Activated CD8-positive, alpha-beta memory T cell treated with anti-CD3 and anti-CD28 coated beads for 1 hour (primary cell): Measurements from ENCODE around the gene SLC39A7.

Experiments
- DNase-seq, 2 donors: peaks; one replicate each; pipeline ENCODE4 v3.0.0-alpha.2; 2020; ENCODE audit warnings: low read depth in 1 of 2; ENCODE audit errors: extremely low read depth in 1 of 2

The SLC39A7 gene

GRCh38 chr6:33200219-33201146 is at the start of gene SLC39A7, which contains the start of gene RXRB:
SLC39A7 (plus strand) TSS chr6:33200867; CDS start chr6:33201246, 379 bp downstream.
RXRB (minus strand) TSS chr6:33200665; CDS start chr6:33200476, 189 bp downstream.
- DNase-seq: peak; percentile 98 to 99

DNA sequence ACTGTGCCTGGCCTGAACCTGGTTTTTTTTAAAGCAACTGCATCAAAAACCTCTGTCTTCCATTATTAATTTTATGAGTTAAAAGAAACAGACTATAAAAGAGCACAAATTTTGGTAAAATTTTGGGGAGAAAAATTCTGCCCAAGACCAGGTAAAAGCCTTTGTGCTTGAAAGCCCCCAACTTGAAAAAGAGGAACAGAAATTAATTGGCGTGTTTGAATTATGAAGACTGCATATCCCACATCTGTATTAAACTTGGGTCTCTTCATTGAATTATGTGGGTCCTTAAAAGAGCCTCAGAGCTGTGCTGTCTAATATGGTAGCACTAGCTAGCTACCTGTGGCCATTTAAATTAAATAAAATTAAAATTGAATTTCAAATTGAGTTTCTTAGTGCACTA is 49.6 kb upstream of the SLC39A7 start:
- no peak for DNase-seq

GRCh38 chr6:33154349-33154748 is 46.3 kb upstream of the SLC39A7 start:
- DNase-seq: no peak

GRCh38 chr6:33156561-33156960 is 44.1 kb upstream of the SLC39A7 start:
- DNase-seq: no peak

DNA sequence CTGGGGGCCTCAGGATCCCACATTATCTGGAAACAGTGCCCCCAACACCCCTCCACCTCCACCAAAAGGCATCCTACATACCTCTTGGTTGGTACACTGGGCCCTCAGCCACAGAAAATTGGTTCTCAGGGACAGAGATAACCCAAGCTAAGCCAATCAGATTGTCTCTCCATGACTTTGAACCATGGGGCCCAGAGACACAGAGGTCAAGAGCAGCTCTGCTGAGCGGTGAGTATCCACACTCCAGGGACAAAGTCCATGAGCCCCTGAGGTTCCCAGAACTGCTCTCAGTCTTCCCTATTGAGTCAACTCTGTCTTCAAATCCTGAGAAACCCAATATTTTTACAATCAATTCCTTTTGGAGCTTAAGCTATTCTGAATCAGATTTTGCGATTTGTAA is 43.7 kb upstream of the SLC39A7 start:
- no peak for DNase-seq

DNA sequence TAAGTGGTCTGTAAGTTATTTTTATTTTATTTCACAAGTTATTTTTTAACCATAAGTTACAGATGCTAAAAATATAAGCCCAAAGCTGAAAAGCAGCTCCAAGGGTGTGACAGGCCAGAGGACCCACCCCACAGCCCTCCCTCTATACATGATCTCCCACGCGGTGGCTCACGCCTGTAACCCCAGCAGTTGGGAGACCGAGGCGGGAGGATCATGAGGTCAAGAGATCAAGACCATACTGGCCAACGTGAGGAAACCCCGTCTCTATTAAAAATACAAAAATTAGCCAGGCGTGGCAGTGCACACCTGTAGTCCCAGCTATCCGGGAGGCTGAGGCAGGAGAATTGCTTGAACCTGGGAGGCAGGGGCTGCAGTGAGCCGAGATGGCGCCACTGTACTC is 40.6 kb upstream of the SLC39A7 start:
- no peak for DNase-seq

DNA sequence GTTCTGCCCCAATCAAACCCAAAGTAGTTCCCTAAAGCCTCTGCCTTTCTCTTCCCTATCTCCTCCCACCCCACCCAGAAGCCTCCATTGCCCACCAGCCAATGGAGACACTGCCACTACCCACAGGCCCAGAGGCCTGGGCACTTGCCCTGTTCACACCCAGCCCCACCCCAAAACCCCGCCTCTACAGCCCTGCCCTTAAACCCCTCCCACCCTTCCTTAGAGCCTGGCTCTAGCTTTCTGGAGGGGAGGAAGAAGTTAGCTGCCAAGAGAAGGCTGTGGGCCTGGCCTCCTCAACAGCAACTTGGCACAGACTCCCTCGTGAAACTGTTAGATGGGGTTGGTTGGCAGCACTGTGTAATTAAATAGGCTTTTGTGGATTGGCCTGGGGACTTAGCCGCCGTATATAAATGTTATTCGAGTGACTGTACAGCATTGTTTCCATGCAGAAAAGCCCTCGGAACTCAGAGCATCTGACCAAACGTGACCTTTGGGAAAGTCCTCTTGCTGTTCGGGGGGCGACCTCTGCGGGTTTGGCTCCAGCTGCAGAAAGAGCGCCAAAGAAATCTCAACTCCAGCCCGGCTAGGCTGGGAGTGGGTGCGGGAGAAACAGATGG is 39.8 kb upstream of the SLC39A7 start:
- DNase-seq: no peak

DNA sequence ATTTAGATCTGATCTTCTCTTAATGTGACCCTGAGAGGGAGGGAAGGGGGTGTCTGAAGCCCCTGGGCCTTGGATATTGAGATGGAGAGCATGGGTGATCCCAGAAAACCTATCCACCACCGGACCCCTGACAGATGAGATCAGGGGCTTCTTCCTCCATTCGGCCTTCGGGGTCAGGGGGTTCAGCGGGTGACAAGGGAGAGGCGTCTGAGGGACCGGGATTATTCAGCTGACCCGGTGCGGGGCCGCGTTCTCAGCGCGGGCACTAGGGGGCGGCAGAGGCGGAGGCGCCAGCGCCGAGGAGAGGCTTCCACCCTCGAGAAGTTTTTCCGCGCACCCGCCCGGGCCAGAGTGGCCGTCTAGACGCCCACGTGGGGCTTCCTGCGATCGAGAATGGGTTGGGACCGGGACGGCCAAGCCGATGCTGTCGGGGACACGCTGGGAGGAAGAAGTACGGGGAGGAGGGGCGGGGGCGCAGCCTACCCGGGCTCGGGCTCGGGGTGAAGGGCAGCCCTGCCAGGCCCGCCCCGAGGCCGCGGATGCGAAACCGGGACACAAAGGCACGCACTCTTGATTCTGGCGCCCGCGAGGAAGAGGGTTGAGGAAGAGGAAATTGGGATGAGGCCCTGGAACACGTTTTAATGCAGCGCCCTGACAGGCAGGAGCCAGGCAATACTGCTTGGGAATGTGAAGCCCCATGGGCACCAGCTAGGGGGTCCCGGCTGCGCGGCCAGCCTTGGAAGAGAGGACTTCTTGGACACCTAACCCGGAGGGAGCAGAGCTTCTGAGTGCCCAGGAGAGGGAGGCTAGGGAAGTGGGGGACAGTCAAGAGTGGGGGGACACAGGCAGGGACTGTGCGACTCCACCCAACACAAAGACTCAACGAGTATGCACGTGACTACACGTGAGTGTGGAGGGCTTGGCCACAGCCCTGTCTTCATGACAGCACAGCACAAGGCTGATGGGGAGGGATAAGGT is 39.0 kb upstream of the SLC39A7 start:
- DNase-seq: peak; percentile 50 to 75

DNA sequence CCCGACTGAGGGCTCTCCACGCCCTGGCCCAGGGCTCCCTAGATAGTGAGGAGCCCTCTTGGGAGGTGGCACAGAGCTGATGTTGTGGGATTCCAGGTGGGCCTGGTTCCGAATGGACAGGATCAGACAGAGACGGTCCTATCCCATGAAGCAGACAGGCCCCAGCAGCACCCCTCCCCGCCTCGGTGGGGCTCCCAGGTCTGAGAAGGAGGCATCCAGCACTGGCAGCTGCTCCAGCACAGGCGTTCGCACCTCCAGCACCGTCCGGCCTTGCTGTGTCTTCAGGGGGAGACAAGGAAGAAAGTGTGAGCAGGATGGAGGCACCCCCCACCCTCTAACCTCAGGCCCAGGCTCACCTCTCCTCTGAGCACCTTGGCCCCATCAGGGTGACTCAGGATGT is 37.1 kb upstream of the SLC39A7 start:
- no peak for DNase-seq

DNA sequence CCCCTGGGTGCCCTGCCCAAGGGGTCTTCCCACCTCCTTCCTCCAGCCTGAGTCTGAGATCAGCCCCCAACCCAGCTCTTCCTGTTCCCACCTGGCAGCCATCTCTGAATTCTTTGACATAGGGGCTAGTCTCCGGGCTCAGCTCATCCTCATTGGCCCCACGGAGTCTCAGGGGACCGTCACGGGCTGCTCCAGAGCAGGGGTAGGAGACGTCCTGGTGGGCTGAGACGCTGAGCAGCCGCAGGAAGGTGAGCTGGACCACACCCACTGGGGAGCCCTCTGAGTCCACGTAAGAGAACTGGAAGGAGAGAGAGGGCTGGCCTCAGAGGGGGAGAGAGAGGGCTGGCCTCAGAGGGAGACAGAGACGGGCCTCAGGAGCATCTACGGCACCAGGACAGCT is 36.5 kb upstream of the SLC39A7 start:
- DNase-seq: no peak

- DNase-seq: no peak
Measured at GRCh38 chr6:33164665-33165373, 35.8 kb upstream of the SLC39A7 start.

DNA sequence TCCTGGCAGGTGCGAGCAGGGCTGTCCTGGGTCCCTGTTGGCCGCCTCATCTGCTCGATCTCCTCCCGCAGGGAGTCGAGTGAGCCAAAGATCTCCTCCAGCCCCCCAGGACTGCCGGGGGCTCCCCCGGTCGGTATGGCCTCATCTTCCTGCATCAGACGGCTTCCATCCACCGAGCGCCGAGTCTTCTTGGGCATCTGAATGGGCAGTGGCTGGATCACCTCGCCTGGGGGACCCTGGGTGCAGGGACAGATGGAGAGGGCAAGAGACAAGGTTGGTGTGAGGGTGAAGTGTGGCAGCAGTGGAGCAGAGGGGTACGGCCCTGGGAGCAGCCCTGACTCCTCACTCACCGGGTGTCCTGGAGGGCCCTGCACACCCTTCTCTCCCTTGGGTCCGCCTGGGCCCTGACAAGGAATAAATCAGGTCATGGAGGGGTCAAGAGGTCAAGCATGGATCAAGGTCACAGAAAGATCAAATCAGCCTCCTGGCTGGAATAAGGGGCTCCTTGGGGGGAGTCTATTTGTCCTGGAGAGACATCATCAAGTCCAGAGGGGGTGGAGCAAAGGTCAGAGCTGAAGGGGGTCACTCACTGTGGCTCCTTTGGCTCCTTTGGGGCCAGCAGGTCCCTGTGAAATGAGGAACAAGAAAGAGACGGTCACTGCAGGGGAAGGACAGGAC is 34.9 kb upstream of the SLC39A7 start:
- DNase-seq: no peak

DNA sequence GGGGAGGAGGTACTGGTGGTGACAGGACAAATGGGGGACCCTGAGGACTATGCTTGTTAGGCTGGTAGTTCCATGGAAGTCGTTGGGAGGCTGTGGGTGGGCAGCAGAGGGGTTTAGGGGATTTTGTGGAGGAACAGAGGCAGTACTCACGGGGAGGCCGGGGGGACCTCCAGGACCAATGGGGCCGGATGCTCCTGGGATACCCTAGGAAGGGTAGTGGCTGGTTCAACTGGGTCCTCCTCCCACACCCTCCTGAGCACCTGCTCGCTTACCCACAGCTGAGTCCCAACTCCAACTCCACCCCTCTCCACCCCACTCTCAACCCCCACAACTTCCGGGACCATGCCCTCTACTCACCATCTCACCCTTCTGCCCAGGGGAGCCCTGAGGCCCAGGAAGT is 34.3 kb upstream of the SLC39A7 start:
- no peak for DNase-seq

DNA sequence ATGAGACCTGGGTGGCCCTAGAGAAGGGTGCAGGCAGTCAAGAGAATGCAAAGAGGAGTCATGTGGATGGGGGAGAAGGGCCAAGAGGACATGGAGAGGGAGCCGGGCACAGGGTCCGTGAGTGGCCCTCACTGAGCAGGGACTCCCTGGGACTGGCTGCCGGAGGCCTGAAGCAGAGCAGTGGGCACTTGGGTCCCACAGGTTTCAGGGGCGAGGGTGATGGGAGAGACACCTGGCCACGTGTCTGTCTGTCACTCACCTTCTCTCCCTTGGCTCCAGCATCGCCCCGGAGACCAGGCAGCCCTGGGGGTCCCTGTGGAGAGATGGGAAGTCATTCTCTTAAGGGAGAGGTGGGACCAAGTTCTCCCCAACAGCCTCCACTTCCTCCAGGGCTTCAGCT is 33.9 kb upstream of the SLC39A7 start:
- no peak for DNase-seq

GRCh38 chr6:33167374-33168283 is 33.0 kb upstream of the SLC39A7 start:
- DNase-seq: no peak

DNA sequence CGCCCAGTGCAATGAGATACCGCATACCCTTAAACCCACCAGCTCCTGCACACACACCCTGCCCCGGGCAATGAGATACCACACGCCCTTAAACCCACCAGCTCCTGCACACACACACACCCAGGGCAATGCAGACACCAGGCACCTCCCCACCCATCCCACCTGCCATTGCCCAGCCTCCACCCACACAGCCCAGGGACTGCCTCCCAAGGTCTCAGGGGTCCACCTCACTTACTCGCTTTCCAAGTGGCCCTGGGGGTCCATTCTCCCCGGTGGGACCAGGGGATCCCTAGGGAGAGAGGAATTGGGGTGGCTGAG is 32.4 kb upstream of the SLC39A7 start:
- no peak for DNase-seq

- DNase-seq: no peak
Measured at GRCh38 chr6:33168639-33169038, 32.0 kb upstream of the SLC39A7 start.

- no peak for DNase-seq
Measured at GRCh38 chr6:33169291-33170175, 31.1 kb upstream of the SLC39A7 start.
